Smooth muscle cell of the coronary artery (primary cell): ENCODE measurements around the gene CT45A9. TPM values are rescaled to one million over a fixed set of nuclear protein-coding genes. Genes with fewer than 3 reads are reported as not detected.

ENCODE experiments used
- total RNA-seq: library from RNA; depleted of rRNA; stranded (reverse); fragments of >200 nt; gene quantifications from 2 replicates; pipeline ENCODE4 v1.2.3, GENCODE V29; 2014; ENCODE audit warnings: low replicate concordance

CT45A9 gene
- total RNA-seq: not detected in 2 replicates

GRCh38 chrX:135871712-135872111 is at the start of gene CT45A9:
CT45A9 (minus strand) TSS chrX:135871812; CDS start chrX:135868061, 3,751 bp downstream.

GRCh38 chrX:135893294-135893817 is 21.7 kb upstream of the CT45A9 start, which contains the start of the genes CT45A10 and SAGE1:
CT45A10 (minus strand) TSS chrX:135893444; CDS start chrX:135885344, 8,100 bp downstream.
SAGE1 (plus strand) TSS chrX:135893716; CDS start chrX:135896243, 2,527 bp downstream.

GRCh38 chrX:135854438-135854837 is 17.2 kb downstream of the CT45A9 start, which contains the start of gene CT45A8:
CT45A8 (minus strand) TSS chrX:135854538; CDS start chrX:135850783, 3,755 bp downstream.

GRCh38 chrX:135837180-135837579 is 34.4 kb downstream of the CT45A9 start, which contains the start of gene CT45A7:
CT45A7 (minus strand) TSS chrX:135837280; CDS start chrX:135833533, 3,747 bp downstream.

GRCh38 chrX:135819912-135820311 is 51.7 kb downstream of the CT45A9 start, which contains the start of gene CT45A2:
CT45A2 (minus strand) TSS chrX:135820012; CDS start chrX:135816265, 3,747 bp downstream.

Other genes with a start within 250 kb of the CT45A9 start
- not detected in 2 replicates for gene CT45A1, start 158.2 kb downstream of the CT45A9 start, total RNA-seq
- not detected in 2 replicates for gene CT45A3, start 103.6 kb downstream of the CT45A9 start, total RNA-seq
- gene CT45A5, start 86.3 kb downstream of the CT45A9 start, total RNA-seq: not detected in 2 replicates
- not detected in 2 replicates for gene CT45A6, start 69.0 kb downstream of the CT45A9 start, total RNA-seq
- gene CT45A2, start 51.8 kb downstream of the CT45A9 start, total RNA-seq: not detected in 2 replicates
- gene CT45A7, start 34.5 kb downstream of the CT45A9 start, total RNA-seq: not detected in 2 replicates
- gene CT45A8, start 17.3 kb downstream of the CT45A9 start, total RNA-seq: not detected in 2 replicates
- not detected in 2 replicates for gene CT45A10, start 21.6 kb upstream of the CT45A9 start, total RNA-seq
- gene SAGE1, start 21.9 kb upstream of the CT45A9 start, total RNA-seq: not detected in 2 replicates
- 2.2 and 5.0 TPM in 2 replicates for gene MMGT1, start 102.2 kb upstream of the CT45A9 start, total RNA-seq
- gene SLC9A6, start 113.6 kb upstream of the CT45A9 start, total RNA-seq: 13.7 and 14.9 TPM in 2 replicates